Activated T-helper 1 cell treated with anti-CD3 and anti-CD28 coated beads, Interleukin-12 subunit alpha, Interleukin-12 subunit beta, Interleukin-2, Interleukin-4 antibody, amounts not matched to agents 30 ng/mL and 10 ng/mL and 1 ng/mL, durations not matched to agents 14 hours and 24 hours and 36 hours (primary cell): Measurements from ENCODE around the gene LUZP2. TPM values are rescaled to one million over a fixed set of nuclear protein-coding genes. Genes with fewer than 3 reads are reported as not detected.

Experiments
- DNase-seq: peaks from one replicate; pipeline ENCODE4 v3.0.0; 2021; ENCODE audit warnings: low spot score
- H3K27ac Mint-ChIP-seq: one replicate; pipeline ENCODE4 v1.8.0; 2021; ENCODE audit warnings: mild to moderate bottlenecking, mixed read lengths
- H3K27me3 Mint-ChIP-seq: one replicate; pipeline ENCODE4 v1.8.0; 2022; ENCODE audit warnings: mild to moderate bottlenecking, moderate library complexity, mixed read lengths; ENCODE audit not compliant: insufficient read depth
- H3K36me3 Mint-ChIP-seq: one replicate; pipeline ENCODE4 v1.8.0; 2021; ENCODE audit warnings: low read depth, mixed read lengths
- H3K4me1 Mint-ChIP-seq: one replicate; pipeline ENCODE4 v1.8.0; 2021; ENCODE audit warnings: low read depth, mixed read lengths
- H3K4me3 Mint-ChIP-seq: one replicate; pipeline ENCODE4 v1.8.0; 2021; ENCODE audit warnings: mild to moderate bottlenecking, moderate library complexity, mixed read lengths
- H3K9me3 Mint-ChIP-seq: one replicate; pipeline ENCODE4 v1.8.0; 2021; ENCODE audit warnings: mixed read lengths
- intact Hi-C: fragments of 100-400 bp; cut with micrococcal nuclease; formaldehyde crosslinking; loops from one replicate; pipeline ENCODE4 v1.15.1; 2024
- total RNA-seq: library from RNA; stranded (reverse); gene quantifications from 2 replicates; pipeline ENCODE4 v1.2.3, GENCODE V29; 2022

The LUZP2 gene
- total RNA-seq, 1 donor from 2014 or later, result not detected

DNA sequence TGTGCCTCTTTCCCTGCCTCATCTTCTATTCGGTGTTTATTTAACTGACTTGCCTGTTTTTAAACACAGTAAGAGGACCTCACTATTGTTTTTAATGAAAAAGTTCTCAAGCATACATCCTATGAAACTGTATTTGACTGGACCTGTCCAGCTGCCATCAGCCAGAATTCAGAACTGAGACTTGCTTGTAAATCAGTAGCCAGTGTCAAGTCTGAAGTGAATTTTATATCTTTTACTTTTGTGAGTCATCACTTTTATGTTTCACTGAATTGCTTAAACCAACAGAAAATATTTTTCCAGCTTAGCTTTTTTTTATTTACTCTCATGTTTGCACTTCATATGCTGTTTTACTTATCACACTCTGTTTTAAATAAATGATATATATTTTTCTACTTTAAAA is 88.3 kb downstream of the LUZP2 start:
- Mint-ChIP-seq H3K27me3 (no peaks in the 10 kb centered on the region), H3K9me3 (no peaks in the 10 kb centered on the region), H3K4me3 (no peak overlapping the region), H3K36me3 (no peaks in the 10 kb centered on the region), H3K4me1 (no peaks in the 10 kb centered on the region), H3K27ac (no peak overlapping the region)
- intact Hi-C loops, result no loop called here
- DNase-seq, result no peak

DNA sequence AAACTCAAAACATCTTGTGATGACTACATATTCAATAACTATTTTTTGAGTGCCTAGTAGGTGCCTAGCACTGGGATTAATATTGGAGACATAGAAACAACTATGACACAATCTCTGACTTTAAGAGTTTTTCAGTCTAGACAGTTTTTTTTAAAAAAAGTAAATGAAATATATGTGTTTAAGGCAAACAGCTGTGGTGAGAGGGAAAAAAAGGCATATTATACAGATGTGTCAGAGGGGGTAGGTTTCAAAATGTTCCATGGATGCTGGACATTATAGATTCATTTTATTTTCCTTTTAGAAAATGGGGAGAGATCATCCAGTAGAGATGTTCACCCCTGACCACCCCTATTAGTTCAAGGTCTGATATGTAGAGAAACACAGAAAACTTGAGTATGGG is 90.8 kb downstream of the LUZP2 start:
- Mint-ChIP-seq H3K27me3 (no peaks in the 10 kb centered on the region), H3K4me1 (no peaks in the 10 kb centered on the region), H3K27ac (no peak overlapping the region), H3K9me3 (no peaks in the 10 kb centered on the region), H3K4me3 (no peak overlapping the region), H3K36me3 (no peaks in the 10 kb centered on the region)
- DNase-seq, result no peak
- intact Hi-C loops, result no loop called here

DNA sequence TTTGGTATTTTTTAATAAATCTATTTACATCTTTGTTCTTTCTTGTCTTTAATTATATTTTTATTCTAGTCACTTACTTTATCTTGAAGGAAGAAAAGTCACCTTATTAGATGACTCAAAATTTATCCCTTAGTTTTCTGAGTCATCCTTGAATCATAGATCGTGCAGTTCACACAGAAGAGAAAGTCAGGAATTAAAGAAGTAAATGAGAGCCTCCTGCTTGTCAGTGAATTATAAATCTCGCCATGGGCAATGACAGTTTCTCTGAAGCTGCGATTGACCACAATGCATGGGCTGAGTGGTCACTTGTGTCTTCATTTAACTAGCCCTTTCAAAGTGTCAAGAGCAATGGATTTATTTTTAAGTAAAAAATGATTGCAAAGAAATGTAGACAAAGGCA is 91.2 kb downstream of the LUZP2 start:
- no peaks in the 10 kb centered on the region for H3K9me3 Mint-ChIP-seq
- intact Hi-C loops, result no loop called here
- H3K27ac Mint-ChIP-seq, result no peak overlapping the region
- no peak for DNase-seq
- H3K27me3 Mint-ChIP-seq, result no peaks in the 10 kb centered on the region
- H3K4me1 Mint-ChIP-seq, result no peaks in the 10 kb centered on the region
- no peaks in the 10 kb centered on the region for H3K36me3 Mint-ChIP-seq
- no peak overlapping the region for H3K4me3 Mint-ChIP-seq

DNA sequence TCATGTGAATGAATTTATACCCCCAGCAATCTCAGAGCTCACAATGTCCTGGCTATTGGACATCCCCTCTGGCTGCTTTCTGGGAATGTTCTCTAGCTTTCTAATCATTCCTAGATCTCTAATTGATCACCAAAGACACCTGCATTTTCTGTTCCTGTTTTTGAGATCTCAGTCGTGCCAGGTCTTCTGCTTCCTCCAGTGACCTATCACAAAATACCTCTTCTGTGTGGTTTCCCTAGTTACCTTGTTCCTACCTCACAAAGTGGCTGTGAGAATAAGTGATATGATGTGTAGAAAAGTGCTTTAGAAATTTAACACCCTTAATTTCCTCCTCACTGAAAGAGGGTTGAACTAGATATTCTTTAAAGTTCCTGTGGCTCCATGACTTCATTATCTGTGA is 92.2 kb downstream of the LUZP2 start:
- intact Hi-C loops, result no loop called here
- Mint-ChIP-seq H3K4me3 (no peak overlapping the region), H3K4me1 (no peaks in the 10 kb centered on the region), H3K27ac (no peak overlapping the region), H3K9me3 (no peaks in the 10 kb centered on the region), H3K27me3 (no peaks in the 10 kb centered on the region), H3K36me3 (no peaks in the 10 kb centered on the region)
- no peak for DNase-seq

DNA sequence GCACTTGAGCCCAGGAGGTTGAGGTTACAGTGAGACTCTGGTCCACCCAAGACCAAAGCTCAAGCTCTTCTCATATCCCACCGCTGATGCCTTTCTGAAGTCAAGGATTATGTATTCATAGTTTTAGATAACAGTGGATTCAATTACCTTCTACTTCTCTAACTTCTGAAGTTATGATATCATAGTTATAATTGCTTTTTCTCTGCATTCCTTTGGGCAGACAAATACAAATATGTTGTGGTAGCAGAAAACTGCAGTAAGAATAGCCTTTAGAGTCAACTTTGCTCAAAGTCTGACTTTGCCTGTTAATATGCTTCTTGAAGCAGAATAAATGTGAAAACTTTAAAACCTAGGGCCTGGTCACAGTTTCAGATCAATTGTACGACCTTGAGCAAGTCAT is 94.4 kb downstream of the LUZP2 start:
- Mint-ChIP-seq H3K27ac (no peak overlapping the region), H3K36me3 (no peaks in the 10 kb centered on the region), H3K4me3 (no peak overlapping the region), H3K9me3 (no peaks in the 10 kb centered on the region), H3K27me3 (no peaks in the 10 kb centered on the region), H3K4me1 (no peaks in the 10 kb centered on the region)
- intact Hi-C loops, result no loop called here
- no peak for DNase-seq

DNA sequence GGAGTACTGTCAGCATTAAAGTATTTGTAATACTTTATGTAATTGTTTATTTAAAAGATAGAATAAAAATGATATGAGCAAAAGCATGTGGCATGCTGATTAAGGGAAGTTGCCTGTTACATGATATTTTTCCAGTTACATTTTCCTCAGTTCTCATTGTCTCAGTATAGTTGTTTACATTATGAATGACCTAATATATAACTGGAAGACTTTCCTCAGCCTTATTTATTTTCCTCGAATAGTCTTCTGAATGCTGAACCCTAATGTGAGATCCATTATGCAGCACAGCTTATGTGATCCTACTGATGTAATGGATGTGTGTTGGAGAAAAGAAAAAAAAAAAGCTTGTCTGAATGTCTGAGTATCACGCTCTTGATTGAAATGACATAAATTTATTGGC is 95.5 kb downstream of the LUZP2 start:
- DNase-seq, result no peak
- Mint-ChIP-seq H3K9me3 (no peaks in the 10 kb centered on the region), H3K27me3 (no peaks in the 10 kb centered on the region), H3K27ac (no peak overlapping the region), H3K36me3 (no peaks in the 10 kb centered on the region), H3K4me1 (no peaks in the 10 kb centered on the region), H3K4me3 (no peak overlapping the region)
- intact Hi-C loops, result no loop called here

DNA sequence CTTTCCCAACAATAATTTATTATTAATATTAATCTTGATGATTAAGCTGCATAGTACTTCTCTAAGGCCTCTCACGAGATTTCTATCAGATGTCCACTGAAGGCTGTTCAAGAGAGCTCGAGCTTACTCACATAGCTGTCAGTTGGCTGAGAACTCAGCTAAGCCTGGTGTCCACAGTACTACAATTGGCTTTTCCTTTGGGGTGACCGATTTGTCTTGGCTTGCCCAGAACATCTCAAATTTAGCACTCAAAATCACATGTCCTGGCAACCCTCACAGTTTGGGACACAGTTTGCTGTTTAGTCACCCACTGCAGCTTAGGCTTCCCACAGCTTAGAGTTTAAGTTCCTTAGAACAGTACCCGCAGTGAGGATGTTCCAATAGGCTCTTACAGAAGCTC is 96.5 kb downstream of the LUZP2 start:
- Mint-ChIP-seq H3K27me3 (no peaks in the 10 kb centered on the region), H3K4me1 (no peaks in the 10 kb centered on the region), H3K36me3 (no peaks in the 10 kb centered on the region), H3K4me3 (no peak overlapping the region), H3K9me3 (no peaks in the 10 kb centered on the region), H3K27ac (no peak overlapping the region)
- DNase-seq, result no peak
- intact Hi-C loops, result no loop called here

DNA sequence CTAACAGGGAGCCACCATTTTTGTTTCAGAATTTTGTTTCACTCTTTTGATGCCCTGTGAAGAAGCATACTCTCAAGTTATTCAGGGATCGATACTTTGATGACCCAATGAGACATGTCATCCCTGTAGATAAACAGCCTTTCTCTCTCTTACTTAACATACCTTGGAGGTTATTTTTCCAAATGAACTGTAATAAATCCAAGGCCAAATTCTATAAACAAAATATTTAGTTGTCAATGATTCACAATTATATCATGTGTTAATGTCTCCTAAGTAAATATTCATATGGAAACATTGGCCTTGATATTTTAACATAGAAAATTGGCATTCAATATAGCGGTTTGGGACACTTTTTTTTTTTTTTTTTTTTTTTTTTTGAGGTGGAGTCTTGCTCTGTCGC is 97.5 kb downstream of the LUZP2 start:
- Mint-ChIP-seq H3K4me1 (no peaks in the 10 kb centered on the region), H3K36me3 (no peaks in the 10 kb centered on the region), H3K9me3 (no peaks in the 10 kb centered on the region), H3K4me3 (no peak overlapping the region), H3K27ac (no peak overlapping the region), H3K27me3 (no peaks in the 10 kb centered on the region)
- DNase-seq, result no peak
- intact Hi-C loops, result no loop called here

DNA sequence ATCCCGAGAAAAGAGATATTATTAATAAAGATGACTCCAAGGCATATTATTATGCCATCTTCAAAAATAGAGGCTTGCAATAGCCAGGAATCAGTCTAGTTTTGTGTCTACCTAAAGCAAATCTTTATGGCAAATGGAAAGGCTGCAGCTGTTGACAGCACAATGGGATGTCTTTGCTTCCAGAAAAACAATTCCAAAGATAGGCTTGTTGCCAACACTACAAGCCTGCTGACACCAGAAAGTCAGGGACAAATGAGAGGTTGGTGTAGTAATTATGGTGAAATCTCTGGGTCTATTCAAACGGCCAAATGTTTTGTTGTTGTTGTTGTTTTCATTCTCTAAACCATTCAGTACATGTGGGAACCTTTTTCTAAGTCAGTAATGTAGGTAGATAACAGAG is 101.8 kb downstream of the LUZP2 start:
- intact Hi-C loops, result no loop called here
- Mint-ChIP-seq H3K4me3 (no peak overlapping the region), H3K27ac (no peak overlapping the region), H3K36me3 (no peaks in the 10 kb centered on the region), H3K27me3 (no peaks in the 10 kb centered on the region), H3K4me1 (no peaks in the 10 kb centered on the region), H3K9me3 (no peaks in the 10 kb centered on the region)
- no peak for DNase-seq

DNA sequence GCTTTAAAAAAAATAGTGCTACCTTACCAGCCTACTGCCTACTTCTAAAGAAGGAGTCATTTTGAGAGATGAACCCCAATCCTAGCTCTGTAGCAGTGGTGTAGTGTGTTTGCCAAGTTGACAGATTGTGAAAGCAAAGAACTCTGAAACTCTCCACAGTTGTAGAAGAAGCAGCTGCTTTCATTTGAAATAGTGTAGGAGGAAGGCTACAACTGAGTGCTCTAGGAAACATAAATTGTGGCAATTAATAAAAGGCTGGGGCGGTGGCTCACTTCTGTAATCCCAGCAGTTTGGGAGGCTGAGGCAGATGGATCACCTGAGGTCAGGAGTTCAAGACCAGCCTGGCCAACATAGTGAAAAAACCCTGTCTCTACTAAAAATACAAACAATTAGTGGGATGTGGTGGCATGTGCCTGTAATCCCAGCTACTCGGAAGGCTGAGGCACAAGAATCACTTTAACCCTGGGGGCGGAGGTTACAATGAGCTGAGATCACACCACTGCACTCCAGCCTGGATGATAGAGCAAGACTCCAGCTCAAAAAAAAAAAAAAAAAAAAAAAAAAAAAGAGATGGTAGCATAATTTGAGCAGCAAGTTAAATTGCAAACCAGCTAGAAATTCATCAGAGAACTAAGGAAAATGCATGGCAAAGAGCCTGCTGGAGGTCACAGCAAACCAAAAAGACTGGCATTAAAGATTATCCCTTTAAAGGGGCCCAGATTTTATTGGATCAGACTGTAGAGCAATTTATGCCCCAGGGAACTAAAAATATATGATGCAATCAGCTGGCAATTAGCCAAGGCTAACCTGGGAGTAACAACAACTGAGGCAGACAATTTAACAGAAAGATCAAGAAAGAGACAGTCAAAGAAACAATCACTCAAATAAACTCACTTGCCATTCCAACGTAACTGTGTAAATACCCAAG is 112.6 kb downstream of the LUZP2 start:
- intact Hi-C loops, result no loop called here
- Mint-ChIP-seq H3K4me1 (no peaks in the 10 kb centered on the region), H3K4me3 (no peak overlapping the region), H3K36me3 (no peaks in the 10 kb centered on the region), H3K9me3 (peaks cover 4% of the 10 kb centered on the region), H3K27ac (no peak overlapping the region), H3K27me3 (no peaks in the 10 kb centered on the region)
- DNase-seq, result no peak

DNA sequence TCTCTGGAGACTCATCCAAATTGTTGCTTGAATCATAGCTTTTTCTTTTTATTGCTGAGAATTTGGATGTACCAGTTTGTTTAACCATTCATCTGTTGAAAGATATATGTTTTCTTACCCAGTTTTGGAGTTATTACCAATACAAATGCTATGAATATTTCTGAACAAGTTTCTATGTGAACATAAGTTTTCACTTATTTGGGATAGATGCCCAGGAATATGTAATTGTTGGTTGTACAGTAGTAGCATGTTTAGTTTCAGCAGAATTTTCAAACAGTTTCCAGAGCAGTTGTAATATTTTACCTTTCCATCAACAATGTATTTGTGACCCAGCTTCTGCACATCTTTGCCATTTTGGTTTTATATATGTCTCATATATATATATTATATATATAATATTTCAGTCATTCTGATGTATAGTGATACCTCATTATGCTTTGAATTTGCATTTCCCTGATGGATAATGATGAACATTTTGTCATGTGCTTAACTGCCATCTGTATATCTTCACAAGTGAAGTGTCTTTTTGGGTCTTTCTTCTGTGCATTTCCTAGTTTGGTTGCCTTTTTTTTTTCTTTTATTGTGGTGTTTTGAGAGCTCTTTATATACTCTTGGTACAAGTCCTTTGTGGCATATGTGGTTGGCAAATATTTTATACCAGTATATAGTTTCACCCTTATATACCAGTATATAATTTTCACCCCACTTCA is 118.8 kb downstream of the LUZP2 start:
- no peak for DNase-seq
- intact Hi-C loops, result no loop called here
- Mint-ChIP-seq H3K4me1 (no peaks in the 10 kb centered on the region), H3K27me3 (no peaks in the 10 kb centered on the region), H3K36me3 (no peaks in the 10 kb centered on the region), H3K9me3 (no peaks in the 10 kb centered on the region), H3K27ac (no peak overlapping the region), H3K4me3 (no peak overlapping the region)

DNA sequence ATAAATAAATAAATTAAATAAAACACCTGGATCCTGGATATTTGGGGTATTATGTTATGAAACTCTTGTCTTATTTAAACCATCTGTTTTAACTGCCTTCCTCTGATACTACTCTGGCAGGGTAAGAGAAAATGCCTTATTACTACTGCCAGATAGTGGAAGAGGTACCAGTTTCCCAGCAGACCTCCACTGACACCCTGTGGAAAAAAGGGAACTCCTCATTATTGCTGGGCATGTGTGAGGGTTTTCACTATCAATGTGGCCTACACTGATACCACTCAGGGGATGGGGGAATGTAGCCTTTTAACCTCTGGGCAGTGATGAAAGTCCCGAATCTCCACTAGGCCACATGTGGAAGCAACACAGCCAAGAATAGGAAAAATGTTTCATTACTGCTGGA is 121.0 kb downstream of the LUZP2 start:
- H3K27ac Mint-ChIP-seq, result no peak overlapping the region
- no peaks in the 10 kb centered on the region for H3K27me3 Mint-ChIP-seq
- no peaks in the 10 kb centered on the region for H3K9me3 Mint-ChIP-seq
- H3K4me1 Mint-ChIP-seq, result no peaks in the 10 kb centered on the region
- intact Hi-C loops, result no loop called here
- H3K36me3 Mint-ChIP-seq, result no peaks in the 10 kb centered on the region
- no peak overlapping the region for H3K4me3 Mint-ChIP-seq
- DNase-seq, result no peak

DNA sequence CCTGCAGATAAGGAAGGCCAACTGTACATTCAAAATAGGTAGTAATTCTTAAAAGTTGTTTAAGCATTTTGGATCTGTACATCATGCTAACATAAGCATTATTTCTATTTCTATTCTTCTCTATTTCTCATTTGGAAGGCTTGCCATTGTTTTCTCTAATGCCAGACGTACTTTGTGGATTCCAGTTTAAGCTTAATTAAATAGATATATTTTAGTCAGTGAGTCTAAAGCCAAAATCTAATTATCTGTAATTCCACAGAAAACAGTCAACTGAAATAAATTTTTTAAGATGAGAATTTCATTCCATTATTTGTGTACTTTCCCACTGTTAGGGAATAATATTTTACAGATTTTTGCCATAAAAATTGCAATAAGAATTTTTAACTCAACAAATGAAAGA is 123.0 kb downstream of the LUZP2 start:
- H3K27ac Mint-ChIP-seq, result no peak overlapping the region
- no peak overlapping the region for H3K4me3 Mint-ChIP-seq
- no peak for DNase-seq
- H3K9me3 Mint-ChIP-seq, result no peaks in the 10 kb centered on the region
- H3K4me1 Mint-ChIP-seq, result no peaks in the 10 kb centered on the region
- no peaks in the 10 kb centered on the region for H3K36me3 Mint-ChIP-seq
- H3K27me3 Mint-ChIP-seq, result no peaks in the 10 kb centered on the region
- intact Hi-C loops, result no loop called here
